ENCODE measurements around the gene GLCCI1. TPM values are rescaled to one million over a fixed set of nuclear protein-coding genes. Genes with fewer than 3 reads are reported as not detected.

Gene GLCCI1
- total and polyA plus RNA-seq, 2 of the 8 experiments (the other 6 are each of a cell fraction or from before 2014, with no cell fraction given), result 12.4 to 27.7 TPM

GRCh38 chr7:8035192-8035591 is 66.6 kb downstream of the GLCCI1 start:
- no peaks in the 10 kb centered on the region for H3K36me3 ChIP-seq (ENCODE audit: control insufficient read depth in 2 of 4, insufficient read depth in 4 of 4, low read length in 3 of 4)
- no peak overlapping the region for H3K18ac ChIP-seq (ENCODE audit: extremely low read depth, low read length)
- H2BK5ac ChIP-seq (ENCODE audit: low read depth, low read length), result peak overlapping the region; percentile 22; the same call in 1 of the 2 replicates
- peak overlapping the region; percentile 36; the same call in 1 of the 2 replicates for H4K8ac ChIP-seq (ENCODE audit: extremely low read depth, insufficient read depth, low read length)
- H2AK5ac ChIP-seq (ENCODE audit: low read depth, low read length), result no peak overlapping the region
- no peak overlapping the region for H3K14ac ChIP-seq (ENCODE audit: insufficient read length)
- no peak overlapping the region for H3K4me3 ChIP-seq (ENCODE audit: extremely low read depth in 1 of 4, insufficient read depth in 2 of 4, low read depth in 3 of 4, low read length in 4 of 4)
- H3K4ac ChIP-seq (replicated peaks; ENCODE audit: insufficient read length, low read depth, low read length), result no peak overlapping the region
- no peak overlapping the region for H3K4me2 ChIP-seq (ENCODE audit: insufficient read depth in 1 of 2, low read depth in 2 of 2, low read length in 2 of 2)
- H2BK12ac ChIP-seq (ENCODE audit: low read depth, low read length), result peak overlapping the region; percentile 44; the same call in 1 of the 2 replicates
- no peaks in the 10 kb centered on the region for H3K23me2 ChIP-seq (ENCODE audit: low read depth, low read length)
- H2BK15ac ChIP-seq (ENCODE audit: low read length), result no peak overlapping the region
- no peak overlapping the region for H3K23ac ChIP-seq (ENCODE audit: insufficient read length)
- H2BK20ac ChIP-seq (ENCODE audit: low read length), result no peak overlapping the region
- no peak for FAIRE-seq
- H3K56ac ChIP-seq (replicated peaks; ENCODE audit: insufficient read length, low read depth, low read length), result no peak overlapping the region
- no peak for TF ChIP-seq SP2 (IDR thresholded peaks at IDR 0.05; ENCODE audit: low read length)
- no peak for TF ChIP-seq BCL11A (IDR thresholded peaks at IDR 0.05; ENCODE audit: low read depth in 2 of 2, low read length in 2 of 2)
- no peak for TF ChIP-seq KDM5A (IDR thresholded peaks at IDR 0.05; ENCODE audit: low read length)
- no peak for TF ChIP-seq EZH2 (IDR thresholded peaks at IDR 0.05; ENCODE audit: low read depth, low read length, severe bottlenecking)
- peak in 1 of 2 experiments; percentile 13; a peak in 1 of 4 replicates for TF ChIP-seq RAD21 (IDR thresholded peaks at IDR 0.05 in 1 of 2, conservative IDR thresholded peaks at IDR 0.05 in 1 of 2; ENCODE audit: low read depth in 2 of 2, low read length in 2 of 2)
- TF ChIP-seq SIX5 (IDR thresholded peaks at IDR 0.05; ENCODE audit: low read depth, low read length), result no peak
- no peak overlapping the region for H4K91ac ChIP-seq (replicated peaks; ENCODE audit: insufficient read length, low read length)
- no peaks in the 10 kb centered on the region for H3K79me2 ChIP-seq (ENCODE audit: control insufficient read depth in 1 of 2, insufficient read depth in 2 of 2, low read length in 2 of 2)
- H4K5ac ChIP-seq (ENCODE audit: insufficient read length, low read depth, low read length), result no peak overlapping the region
- no peak overlapping the region for H3K9ac ChIP-seq (replicated peaks in 1 of 4; ENCODE audit: extremely low read depth in 1 of 4, low read depth in 3 of 4, low read length in 3 of 4)
- POLR2A ChIA-PET (ENCODE audit: partially characterized antibody), result interaction anchor here (1.2 kb wide), 1 partner anchor 17 kb away, joined by 3 read pairs; no protein-coding TSS in a partner anchor
- CTCF ChIA-PET (ENCODE audit: partially characterized antibody), result interaction anchor here (0.6 to 3.0 kb wide), 52 partner anchors 11 to 611 kb away, joined by 3 to 22 read pairs (median 4); partner anchors contain the start of gene GLCCI1
- H3K27ac ChIP-seq (ENCODE audit: low read depth, low read length), result no peak overlapping the region
- no peak overlapping the region for H2AFZ ChIP-seq (ENCODE audit: low read length)
- no peaks in the 10 kb centered on the region for H4K20me1 ChIP-seq (replicated peaks in 1 of 2; ENCODE audit: control insufficient read depth in 1 of 2, insufficient read depth in 2 of 2, low read length in 2 of 2)
- WGBS, 2 experiments (ENCODE audit: extremely low coverage in 1 of 2, insufficient coverage in 1 of 2, insufficient read length in 1 of 2, insufficient replicate concordance in 2 of 2, low coverage in 1 of 2, low lambda C conversion rate in 2 of 2, missing lambda C conversion rate in 1 of 2), result 95% methylated on average over 4 of the region's 4 CpGs; no CpG with 5 or more reads in 1 of the 2 experiments
- H3K4me1 ChIP-seq (replicated peaks in 1 of 4; ENCODE audit: control insufficient read depth in 3 of 4, insufficient read depth in 4 of 4, low read length in 3 of 4), result peaks cover 0 to 2% (median 0%) of the 10 kb centered on the region in 4 experiments; a peak in 3 of 7 replicates
- DNase-seq (ENCODE audit: low read depth in 1 of 2, low spot score in 2 of 2), result peak in 1 of 2 experiments; percentile 47
- no peaks in the 10 kb centered on the region for H3K27me3 ChIP-seq (replicated peaks in 1 of 4; ENCODE audit: control insufficient read depth in 3 of 4, extremely low read depth in 1 of 4, insufficient read depth in 3 of 4, low read length in 3 of 4)
- H3K79me1 ChIP-seq (ENCODE audit: low read depth, low read length), result no peaks in the 10 kb centered on the region
- H3K9me3 ChIP-seq (ENCODE audit: insufficient read depth in 2 of 2, low read depth in 1 of 2, low read length in 1 of 2), result no peaks in the 10 kb centered on the region
- no peak overlapping the region for H2BK120ac ChIP-seq (replicated peaks; ENCODE audit: low read depth, low read length)
